Psoas muscle (tissue), 8 donors: Measurements from ENCODE around the gene UNC5C. TPM values are rescaled to one million over a fixed set of nuclear protein-coding genes. Genes with fewer than 3 reads are reported as not detected.

Experiments used
- ATAC-seq, 4 donors: fragments of 200-7000 bp; cut with Tn5 transposase; one replicate each; pipeline ENCODE4 v1.9.1; 2020; ENCODE audit warnings: moderate library complexity in 3 of 4, mild to moderate bottlenecking in 2 of 4
- DNase-seq, 2 donors: peaks; one replicate each; pipeline ENCODE4 v3.0.0-alpha.2; 2020
- H3K27ac ChIP-seq: fragments of 200-600 bp; one replicate; pipeline ENCODE4 v1.8.0; 2022
- H3K27me3 ChIP-seq, 3 donors: fragments of 200-600 bp in 1 of 3; one replicate each; pipeline versions ENCODE4 v1.6.1 to v1.8.0; 2013 to 2022; ENCODE audit warnings: low read length in 2 of 3, mild to moderate bottlenecking in 2 of 3, moderate library complexity in 1 of 3; ENCODE audit not compliant: insufficient read depth in 3 of 3
- H3K36me3 ChIP-seq, 2 donors: fragments of 200-600 bp in 1 of 2; one replicate each; pipeline versions ENCODE4 v1.6.1 to v1.8.0; 2013 to 2022; ENCODE audit warnings: low read depth in 1 of 2, mild to moderate bottlenecking in 1 of 2, moderate library complexity in 1 of 2; ENCODE audit not compliant: insufficient read depth in 1 of 2
- H3K4me1 ChIP-seq: fragments of 200-600 bp; one replicate; pipeline ENCODE4 v1.8.0; 2022
- H3K4me3 ChIP-seq: fragments of 200-600 bp; one replicate; pipeline ENCODE4 v1.8.0; 2022; ENCODE audit warnings: mild to moderate bottlenecking
- H3K9me3 ChIP-seq: fragments of 200-600 bp; one replicate; pipeline ENCODE4 v1.8.0; 2022
- WGBS, 3 donors: extraction: QIAGEN DNeasy Blood & Tissue Kit; methylation state at CpG; one replicate each; pipeline versions ENCODE4 v1.1.6 to v1.1.7; 2013; 5-methylcytosine and 5-hydroxymethylcytosine counted together
- intact Hi-C, 2 donors: fragments of 100-400 bp; cut with DNase I; formaldehyde crosslinking; loops; one replicate each; pipeline versions ENCODE4 v1.11.0 to v1.14.2; 2022
- polyA plus RNA-seq, 3 donors: library from polyadenylated mRNA; stranded (reverse); fragments of 200-250 nt; gene quantifications; one replicate each; pipeline ENCODE4 v1.2.3, GENCODE V29; 2013
- total RNA-seq, 4 donors: library from RNA; stranded (reverse); fragmentation: NEBNext Ultra II Directional in 2 of 4; extraction: Animal tissue kit (Norgen Biotek cat#: 25700) in 2 of 4; gene quantifications; one replicate each; pipeline versions ENCODE4 v1.2.1 to v1.2.4, GENCODE V29; 2021 to 2023
- TF ChIP-seq, protein P1 (sequence below): fragments of 200-600 bp; IDR thresholded peaks from one replicate; pipeline ENCODE4 v1.8.0; 2022; ENCODE audit warnings: antibody characterized with exemption
- donor health status: healthy with polysubstance abuse.
- donor health status: DM: no; HTN: no; CAD: no; lungs with moderate emphysema.
- donor health status: Bipolar disorder and iron deficiency.
- donor health status: healthy.
- donor health status: DM: yes; HTN: yes; CAD: no.
- donor health status: DM: no; HTN: no; CAD: no.
- donor health status: DM: no; HTN: no; CAD: no.
- donor health status: DM: yes; HTN: yes; CAD: no.

UNC5C gene
- total and polyA plus RNA-seq, 7 donors = 0.04 to 1.1 (median 0.19) TPM

DNA sequence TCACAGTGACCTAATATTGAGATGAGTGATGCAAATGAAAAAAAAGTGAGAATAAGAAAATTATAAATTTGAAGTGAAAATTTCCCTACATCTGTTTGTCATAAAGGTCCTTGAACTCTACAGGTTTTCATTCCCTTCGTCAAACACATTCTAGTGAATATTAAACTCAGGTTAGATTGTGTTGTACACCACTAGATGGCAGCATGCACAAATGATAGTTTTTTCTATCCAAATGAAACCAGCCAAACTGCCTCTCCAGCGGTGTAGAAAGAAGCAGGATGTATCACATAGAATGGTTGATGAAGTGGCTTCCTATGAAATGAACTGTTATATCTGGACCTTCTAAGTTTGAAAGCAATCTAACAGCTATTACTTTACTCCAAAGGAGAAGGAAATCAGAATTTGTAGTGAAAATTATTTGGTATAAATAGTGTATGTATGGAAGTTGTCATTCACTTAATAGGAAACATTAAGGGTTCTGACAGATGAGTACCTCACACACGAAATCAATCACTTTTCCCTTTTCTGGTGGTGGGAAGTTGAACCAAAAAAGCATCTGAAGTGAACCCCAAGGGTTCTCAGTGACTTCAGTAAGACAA, 382.7 kb downstream of the UNC5C start:
- ATAC-seq (peak; percentile 36 to 79 (median 56)), DNase-seq (no peak)
- 10 to 17% (median 12%) methylated on average over 3 of the region's 3 CpGs for WGBS, 3 donors
- Histone ChIP-seq H3K4me1 (no peaks in the 10 kb centered on the region), H3K9me3 (no peaks in the 10 kb centered on the region), H3K27me3 (no peaks in the 10 kb centered on the region), H3K4me3 (no peak overlapping the region), H3K27ac (no peak overlapping the region), H3K36me3 (no peaks in the 10 kb centered on the region)
- TF ChIP-seq, protein P1, sequence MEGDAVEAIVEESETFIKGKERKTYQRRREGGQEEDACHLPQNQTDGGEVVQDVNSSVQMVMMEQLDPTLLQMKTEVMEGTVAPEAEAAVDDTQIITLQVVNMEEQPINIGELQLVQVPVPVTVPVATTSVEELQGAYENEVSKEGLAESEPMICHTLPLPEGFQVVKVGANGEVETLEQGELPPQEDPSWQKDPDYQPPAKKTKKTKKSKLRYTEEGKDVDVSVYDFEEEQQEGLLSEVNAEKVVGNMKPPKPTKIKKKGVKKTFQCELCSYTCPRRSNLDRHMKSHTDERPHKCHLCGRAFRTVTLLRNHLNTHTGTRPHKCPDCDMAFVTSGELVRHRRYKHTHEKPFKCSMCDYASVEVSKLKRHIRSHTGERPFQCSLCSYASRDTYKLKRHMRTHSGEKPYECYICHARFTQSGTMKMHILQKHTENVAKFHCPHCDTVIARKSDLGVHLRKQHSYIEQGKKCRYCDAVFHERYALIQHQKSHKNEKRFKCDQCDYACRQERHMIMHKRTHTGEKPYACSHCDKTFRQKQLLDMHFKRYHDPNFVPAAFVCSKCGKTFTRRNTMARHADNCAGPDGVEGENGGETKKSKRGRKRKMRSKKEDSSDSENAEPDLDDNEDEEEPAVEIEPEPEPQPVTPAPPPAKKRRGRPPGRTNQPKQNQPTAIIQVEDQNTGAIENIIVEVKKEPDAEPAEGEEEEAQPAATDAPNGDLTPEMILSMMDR = peak; percentile 69
- intact Hi-C loops = no loop called here

DNA sequence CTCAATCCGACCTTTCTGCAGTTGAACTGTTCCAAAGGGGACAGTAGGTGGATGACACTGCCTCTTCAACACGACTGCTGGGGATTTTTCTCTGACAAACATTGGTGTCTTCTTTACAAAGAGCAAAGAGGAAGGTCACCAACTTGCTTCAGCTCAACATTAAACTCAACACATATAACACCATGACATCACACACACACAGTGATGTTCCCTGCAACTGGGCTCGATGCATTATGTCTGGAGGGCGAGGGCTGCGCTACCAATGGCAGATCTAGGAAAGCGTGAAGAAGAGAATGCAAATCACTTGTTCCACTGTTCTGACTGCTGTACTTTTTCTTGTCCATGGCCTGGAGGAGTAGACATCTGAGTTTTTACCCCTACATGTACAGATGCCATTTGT, 385.9 kb downstream of the UNC5C start:
- Histone ChIP-seq H3K4me1 (no peaks in the 10 kb centered on the region), H3K4me3 (no peak overlapping the region), H3K27ac (no peak overlapping the region), H3K36me3 (peaks cover 0 to 14% of the 10 kb centered on the region in 2 donors), H3K27me3 (no peaks in the 10 kb centered on the region), H3K9me3 (no peaks in the 10 kb centered on the region)
- TF ChIP-seq, protein P1 = no peak
- no peak for DNase-seq
- intact Hi-C loops = no loop called here
- WGBS, 3 donors = 87 to 95% (median 91%) methylated on average over 6 of the region's 6 CpGs
- ATAC-seq = no peak

DNA sequence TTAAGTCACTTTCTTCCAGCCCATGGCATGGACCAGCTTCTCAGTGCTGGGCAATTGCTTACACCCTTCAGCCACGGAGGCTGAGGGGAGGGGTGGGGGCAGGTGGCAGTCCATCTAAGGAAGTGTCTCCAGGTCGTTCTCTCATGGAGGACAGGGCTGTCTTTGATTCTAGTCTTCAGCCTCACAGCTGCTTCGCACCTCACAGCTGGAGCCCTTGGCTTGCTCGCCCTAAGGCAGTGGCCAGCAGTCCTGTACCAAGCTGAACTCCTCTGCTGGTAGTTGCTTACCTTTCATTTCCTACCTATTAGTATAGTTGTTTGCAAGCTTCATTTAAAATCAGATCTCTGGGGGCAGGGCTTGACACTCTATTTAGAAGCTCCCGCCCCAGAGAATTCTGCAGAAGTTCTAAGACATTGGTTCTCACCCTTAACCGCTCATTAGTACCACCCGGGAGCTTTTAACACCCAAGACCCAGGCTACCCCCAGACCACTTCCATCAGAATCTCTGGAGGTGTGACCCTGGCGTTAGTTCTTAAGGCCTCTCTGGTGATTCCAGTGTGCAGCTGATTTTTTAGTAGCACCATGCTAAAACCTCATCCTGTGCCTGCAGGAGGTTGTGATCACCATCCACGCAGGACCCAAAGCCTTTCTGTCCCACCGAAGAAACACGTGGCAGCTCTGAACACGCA, 386.8 kb downstream of the UNC5C start:
- Histone ChIP-seq H3K9me3 (no peaks in the 10 kb centered on the region), H3K27me3 (no peaks in the 10 kb centered on the region), H3K36me3 (peaks cover 0 to 14% of the 10 kb centered on the region in 2 donors), H3K27ac (no peak overlapping the region), H3K4me1 (no peaks in the 10 kb centered on the region), H3K4me3 (no peak overlapping the region)
- WGBS, 3 donors = 77 to 80% (median 77%) methylated on average over 12 of the region's 12 CpGs
- intact Hi-C loops = no loop called here
- DNase-seq (no peak), ATAC-seq (no peak)
- TF ChIP-seq, protein P1 = no peak

DNA sequence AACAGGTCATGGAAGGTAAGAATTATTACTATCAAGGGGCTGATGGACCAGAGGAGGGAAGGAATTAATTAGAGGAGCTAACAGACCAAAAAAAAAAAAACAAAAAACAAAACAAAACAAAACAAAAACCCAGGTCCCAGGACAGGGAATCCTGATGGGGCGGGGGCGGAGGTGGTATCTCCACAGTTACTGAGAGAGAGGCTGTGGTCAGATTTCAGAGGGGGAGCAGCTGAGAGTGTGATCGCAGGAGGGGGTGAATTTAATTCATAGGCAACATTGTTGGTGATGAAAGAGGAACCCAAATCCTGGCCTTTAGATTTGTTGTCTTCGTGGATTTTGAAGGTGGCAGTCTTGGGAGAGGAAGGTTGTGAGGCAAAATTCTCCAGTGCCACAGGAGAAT, 389.4 kb downstream of the UNC5C start:
- TF ChIP-seq, protein P1 = no peak
- DNase-seq (no peak), ATAC-seq (no peak)
- Histone ChIP-seq H3K9me3 (no peaks in the 10 kb centered on the region), H3K27me3 (no peaks in the 10 kb centered on the region), H3K4me1 (no peaks in the 10 kb centered on the region), H3K36me3 (peaks cover 0 to 21% of the 10 kb centered on the region in 2 donors), H3K27ac (no peak overlapping the region), H3K4me3 (no peak overlapping the region)
- 85 to 88% (median 87%) methylated on average over 4 of the region's 4 CpGs for WGBS, 3 donors
- intact Hi-C loops = no loop called here
